Breast epithelium (tissue), 4 donors: ENCODE measurements around the gene AGAP1. TPM values are rescaled to one million over a fixed set of nuclear protein-coding genes. Genes with fewer than 3 reads are reported as not detected.

Experiments used
- DNase-seq, 2 donors: peaks; one replicate each; pipeline ENCODE4 v3.0.0-alpha.2; 2019; ENCODE audit warnings: low spot score in 2 of 2
- H3K27ac ChIP-seq, 2 donors: fragments of 200-600 bp; sonication (generic) in 1 of 2; one replicate each; pipeline ENCODE4 v1.5.1; 2016 to 2019; ENCODE audit warnings: mild to moderate bottlenecking in 1 of 2
- H3K27me3 ChIP-seq, 2 donors: fragments of 200-600 bp; sonication (generic) in 1 of 2; one replicate each; pipeline versions ENCODE4 v1.5.1 to v1.6.0; 2017 to 2019; ENCODE audit warnings: control low read depth in 1 of 2, mild to moderate bottlenecking in 1 of 2
- H3K36me3 ChIP-seq: fragments of 200-600 bp; one replicate; pipeline ENCODE4 v1.5.1; 2019
- H3K4me1 ChIP-seq, 2 donors: fragments of 200-600 bp; sonication (generic); one replicate each; pipeline ENCODE4 v1.5.1; 2016 to 2019; ENCODE audit warnings: control low read depth in 1 of 2
- H3K4me3 ChIP-seq, 3 donors: fragments of 200-600 bp; sonication (generic); 1 replicate in 2 of 3; 2 replicates in 1 of 3; pipeline ENCODE4 v1.5.1; 2016 to 2019; ENCODE audit warnings: mild to moderate bottlenecking in 3 of 3, moderate library complexity in 2 of 3
- H3K9me3 ChIP-seq, 2 donors: fragments of 200-600 bp; sonication (generic) in 1 of 2; one replicate each; pipeline ENCODE4 v1.5.1; 2016 to 2019; ENCODE audit warnings: control low read depth in 1 of 2
- POLR2A ChIP-seq: fragments of 450-650 bp; IDR thresholded peaks from one replicate; pipeline ENCODE4 v1.6.1; 2016; ENCODE audit warnings: antibody characterized with exemption, mild to moderate bottlenecking, moderate library complexity
- POLR2AphosphoS5 ChIP-seq, 3 donors: sonication (generic); formaldehyde crosslinking; IDR thresholded peaks; one replicate each; pipeline ENCODE4 v1.6.1; 2017; ENCODE audit warnings: antibody characterized with exemption in 3 of 3
- intact Hi-C: fragments of 100-400 bp; cut with DNase I; formaldehyde crosslinking; loops from one replicate; pipeline ENCODE4 v1.15.1; 2023; ENCODE audit warnings: low total_unique reads
- total RNA-seq, 3 donors: library from RNA; depleted of rRNA; stranded (reverse); fragments of >200 nt; gene quantifications; one replicate each; pipeline ENCODE4 v1.1.0, GENCODE V29; 2016
- TF ChIP-seq, protein P1 (sequence below), 3 donors: fragments of 450-650 bp; IDR thresholded peaks; one replicate each; pipeline ENCODE4 v1.5.1; 2016 to 2017; ENCODE audit warnings: antibody characterized with exemption in 3 of 3, mild to moderate bottlenecking in 3 of 3, moderate library complexity in 3 of 3

Gene AGAP1
- total RNA-seq, 3 donors from 2014 or later, result 19.7 to 27.1 (median 25.9) TPM

DNA sequence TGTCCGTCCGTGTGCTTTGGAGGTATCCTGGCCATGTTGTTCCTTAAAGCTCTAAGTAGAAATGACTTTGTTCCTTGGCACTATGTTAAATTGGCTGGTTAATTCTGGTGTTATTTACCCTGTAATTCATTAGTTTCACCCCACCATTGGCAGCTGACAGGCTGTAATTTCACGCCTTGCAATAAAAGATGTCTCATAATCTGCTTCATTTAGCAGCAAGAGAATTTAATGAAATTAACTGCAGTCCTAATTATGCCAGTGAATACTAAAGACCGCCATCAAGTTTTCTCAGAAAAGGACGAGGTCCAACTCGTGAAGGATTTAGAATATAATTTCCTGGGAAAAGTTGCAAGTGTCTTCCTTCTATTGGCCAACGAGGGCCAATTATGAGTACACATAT is 355.1 kb downstream of the AGAP1 start:
- no peaks in the 10 kb centered on the region for H3K36me3 ChIP-seq
- intact Hi-C loops, result no loop called here
- TF ChIP-seq POLR2A (no peak), POLR2AphosphoS5 (IDR thresholded peaks at IDR 0.05) (no peak)
- TF ChIP-seq, protein P1, sequence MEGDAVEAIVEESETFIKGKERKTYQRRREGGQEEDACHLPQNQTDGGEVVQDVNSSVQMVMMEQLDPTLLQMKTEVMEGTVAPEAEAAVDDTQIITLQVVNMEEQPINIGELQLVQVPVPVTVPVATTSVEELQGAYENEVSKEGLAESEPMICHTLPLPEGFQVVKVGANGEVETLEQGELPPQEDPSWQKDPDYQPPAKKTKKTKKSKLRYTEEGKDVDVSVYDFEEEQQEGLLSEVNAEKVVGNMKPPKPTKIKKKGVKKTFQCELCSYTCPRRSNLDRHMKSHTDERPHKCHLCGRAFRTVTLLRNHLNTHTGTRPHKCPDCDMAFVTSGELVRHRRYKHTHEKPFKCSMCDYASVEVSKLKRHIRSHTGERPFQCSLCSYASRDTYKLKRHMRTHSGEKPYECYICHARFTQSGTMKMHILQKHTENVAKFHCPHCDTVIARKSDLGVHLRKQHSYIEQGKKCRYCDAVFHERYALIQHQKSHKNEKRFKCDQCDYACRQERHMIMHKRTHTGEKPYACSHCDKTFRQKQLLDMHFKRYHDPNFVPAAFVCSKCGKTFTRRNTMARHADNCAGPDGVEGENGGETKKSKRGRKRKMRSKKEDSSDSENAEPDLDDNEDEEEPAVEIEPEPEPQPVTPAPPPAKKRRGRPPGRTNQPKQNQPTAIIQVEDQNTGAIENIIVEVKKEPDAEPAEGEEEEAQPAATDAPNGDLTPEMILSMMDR (IDR thresholded peaks at IDR 0.05), result no peak
- H3K27me3 ChIP-seq, result no peaks in the 10 kb centered on the region
- no peak overlapping the region for H3K27ac ChIP-seq
- no peak overlapping the region for H3K4me3 ChIP-seq
- H3K4me1 ChIP-seq, result no peaks in the 10 kb centered on the region
- H3K9me3 ChIP-seq, result no peaks in the 10 kb centered on the region
- no peak for DNase-seq

DNA sequence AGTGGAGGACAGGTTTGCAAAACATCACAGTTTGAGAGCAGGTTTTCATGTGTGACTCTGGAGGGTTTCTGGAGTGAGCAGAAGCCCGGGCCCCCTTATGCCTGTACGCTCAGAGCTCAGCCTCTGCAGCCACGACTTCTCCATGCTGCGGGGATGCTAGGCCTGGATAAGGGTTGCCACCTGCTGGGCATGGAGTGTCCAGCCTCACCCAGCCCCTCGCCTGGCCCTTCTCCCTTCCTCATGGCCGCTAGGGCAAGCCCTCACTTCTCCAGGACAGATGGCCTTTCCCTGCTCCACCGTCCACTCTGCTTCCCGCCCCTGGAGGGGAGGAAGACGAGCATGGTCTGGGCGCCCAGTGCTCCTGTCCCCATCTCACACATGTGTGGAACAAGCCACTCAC is 355.6 kb downstream of the AGAP1 start:
- Histone ChIP-seq H3K4me3 (no peak overlapping the region), H3K9me3 (no peaks in the 10 kb centered on the region), H3K27ac (no peak overlapping the region), H3K4me1 (no peaks in the 10 kb centered on the region), H3K36me3 (no peaks in the 10 kb centered on the region), H3K27me3 (no peaks in the 10 kb centered on the region)
- TF ChIP-seq, protein P1 (IDR thresholded peaks at IDR 0.05), result no peak
- no peak for TF ChIP-seq POLR2AphosphoS5 (IDR thresholded peaks at IDR 0.05)
- no peak for TF ChIP-seq POLR2A
- intact Hi-C loops, result no loop called here
- no peak for DNase-seq

DNA sequence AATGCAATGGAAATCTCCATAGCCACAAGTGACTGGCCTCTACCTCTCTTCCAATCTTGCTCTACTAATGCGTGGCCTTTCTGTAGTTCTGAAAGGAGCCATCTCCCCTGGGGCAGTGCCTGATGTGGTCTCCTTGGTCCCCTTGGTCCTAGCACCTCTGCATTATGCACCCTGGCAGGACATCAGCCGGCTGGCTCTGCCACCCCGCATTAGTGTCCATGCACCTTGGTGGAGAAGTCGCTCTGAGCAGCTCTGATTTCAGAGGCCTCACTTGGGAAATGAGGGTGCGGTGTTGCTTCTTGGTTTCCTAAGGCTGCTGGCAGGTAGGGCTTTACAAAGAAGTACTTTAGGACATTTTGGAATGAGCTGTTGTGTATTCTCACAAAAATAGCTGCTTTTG is 356.4 kb downstream of the AGAP1 start:
- intact Hi-C loops, result no loop called here
- H3K36me3 ChIP-seq, result no peaks in the 10 kb centered on the region
- H3K9me3 ChIP-seq, result no peaks in the 10 kb centered on the region
- TF ChIP-seq, protein P1 (IDR thresholded peaks at IDR 0.05), result no peak
- TF ChIP-seq POLR2AphosphoS5 (IDR thresholded peaks at IDR 0.05), result no peak
- no peak for DNase-seq
- H3K27ac ChIP-seq, result no peak overlapping the region
- H3K4me3 ChIP-seq, result no peak overlapping the region
- no peaks in the 10 kb centered on the region for H3K27me3 ChIP-seq
- no peaks in the 10 kb centered on the region for H3K4me1 ChIP-seq

DNA sequence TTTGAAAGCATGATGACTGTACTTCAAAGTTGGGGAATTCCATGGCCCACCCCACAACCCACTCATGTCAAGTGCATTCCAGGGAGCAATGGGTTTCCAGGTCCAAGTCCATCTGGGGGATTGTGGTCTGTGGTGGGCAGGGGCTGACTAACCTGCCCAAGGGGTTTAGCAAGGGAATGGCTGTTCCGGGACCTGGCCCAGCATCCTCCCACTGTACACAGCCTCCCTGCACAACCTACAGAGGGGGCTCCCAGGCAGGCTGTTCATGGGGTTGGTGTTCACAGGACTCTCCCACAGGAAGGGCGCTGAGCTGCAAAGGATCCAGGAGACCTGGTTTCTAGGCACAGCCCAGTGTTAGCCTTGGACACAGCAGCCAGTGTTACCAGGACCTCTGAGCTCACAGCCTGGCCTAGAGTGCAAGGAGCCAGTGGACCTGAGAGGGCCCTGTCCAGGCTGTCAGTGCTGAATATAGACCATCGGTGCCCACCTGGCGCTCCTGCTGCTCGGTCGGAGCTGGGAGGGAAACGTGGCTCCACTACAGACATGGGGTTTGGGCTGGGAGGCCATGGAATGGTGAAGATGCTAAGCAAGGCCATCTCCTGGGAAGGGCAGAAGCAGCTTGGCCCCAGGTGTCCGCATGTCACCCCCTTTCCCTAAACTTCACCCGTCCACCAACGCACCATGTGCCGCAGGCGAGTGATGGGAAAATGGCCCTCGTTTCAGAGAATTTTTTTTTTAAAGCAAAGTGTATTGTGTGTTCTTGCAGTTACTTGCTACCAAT is 357.1 kb downstream of the AGAP1 start:
- Histone ChIP-seq H3K27me3 (no peaks in the 10 kb centered on the region), H3K4me3 (no peak overlapping the region), H3K36me3 (no peaks in the 10 kb centered on the region), H3K27ac (no peak overlapping the region), H3K4me1 (no peaks in the 10 kb centered on the region), H3K9me3 (no peaks in the 10 kb centered on the region)
- no peak for TF ChIP-seq POLR2A
- intact Hi-C loops, result no loop called here
- no peak for DNase-seq

DNA sequence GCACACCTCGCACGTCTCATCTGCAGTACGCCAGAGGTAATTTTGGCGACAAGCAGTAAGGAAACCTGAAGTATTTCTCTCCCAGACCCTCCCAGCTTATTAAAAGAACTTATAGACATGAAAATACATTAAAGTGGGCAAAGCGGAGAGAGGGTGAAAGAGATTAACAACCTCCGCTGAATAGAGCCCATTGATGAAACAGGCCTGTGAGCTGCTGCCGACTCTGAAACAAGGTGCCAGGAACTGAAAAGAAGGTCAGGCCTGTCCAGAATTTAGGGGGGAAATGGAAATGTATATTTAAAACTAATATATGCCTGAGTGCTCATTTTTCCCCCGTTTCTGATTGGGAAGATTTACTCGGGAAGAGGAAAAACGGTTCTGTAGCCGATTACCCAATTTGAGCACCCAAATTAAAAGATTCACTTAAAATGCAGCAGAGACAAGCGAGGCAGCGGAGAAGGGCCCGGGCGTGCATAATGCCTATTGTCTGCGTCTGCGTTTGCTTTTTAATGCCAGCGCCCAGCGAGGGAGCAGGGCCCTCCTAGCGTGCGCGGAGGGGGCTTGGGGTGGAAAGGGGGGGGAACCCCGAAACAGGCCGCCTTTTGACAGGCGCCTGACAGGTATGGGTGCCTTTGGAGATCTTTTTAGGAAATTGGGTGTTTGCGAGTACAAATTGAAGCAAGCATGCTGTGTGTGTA is 358.1 kb downstream of the AGAP1 start:
- Histone ChIP-seq H3K9me3 (no peaks in the 10 kb centered on the region), H3K27me3 (no peaks in the 10 kb centered on the region), H3K4me3 (no peak overlapping the region), H3K27ac (no peak overlapping the region), H3K36me3 (no peaks in the 10 kb centered on the region), H3K4me1 (no peaks in the 10 kb centered on the region)
- no peak for DNase-seq
- TF ChIP-seq, protein P1 (IDR thresholded peaks at IDR 0.05), result no peak
- TF ChIP-seq POLR2A, result no peak
- intact Hi-C loops, result no loop called here
